H1 (cell line): Measurements from ENCODE around the gene NELL1. TPM values are rescaled to one million over a fixed set of nuclear protein-coding genes. Genes with fewer than 3 reads are reported as not detected.

Source experiments
- CTCF ChIA-PET: fragments of 300-600 bp; sonication (Branson Sonifier 250); formaldehyde crosslinking; loops from one replicate; lab custom pipeline; 2021; ENCODE audit not compliant: partially characterized antibody; lab: Charles Lee
- POLR2A ChIA-PET: fragments of 300-600 bp; sonication (Branson Sonifier 250); formaldehyde crosslinking; loops from one replicate; lab custom pipeline; 2021; ENCODE audit warnings: inconsistent platforms; ENCODE audit not compliant: partially characterized antibody; lab: Charles Lee
- DNase-seq, 2 experiments: peaks; one replicate each; pipeline versions ENCODE4 v3.0.0 to v3.0.0-alpha.2; 2010 to 2022; ENCODE audit warnings: low spot score in 2 of 2, low read depth in 1 of 2, mixed read lengths in 1 of 2
- FAIRE-seq: peaks from 2 replicates; lab custom pipeline; 2011; peaks lifted over from hg19 to GRCh38; lab: Jason Lieb, UNC
- H2AFZ ChIP-seq: 2 replicates; pipeline ENCODE4 v1.8.1; 2012; ENCODE audit warnings: low read length, inconsistent platforms
- H2AK5ac ChIP-seq: 2 replicates; pipeline ENCODE4 v1.6.1; 2013; ENCODE audit warnings: low read depth, low read length
- H2BK120ac ChIP-seq: replicated peaks from 2 replicates; pipeline ENCODE3; 2013; ENCODE audit warnings: low read depth, low read length, inconsistent platforms
- H2BK12ac ChIP-seq: 2 replicates; pipeline ENCODE4 v1.6.1; 2013; ENCODE audit warnings: low read depth, low read length
- H2BK15ac ChIP-seq: 2 replicates; pipeline ENCODE4 v1.6.1; 2013; ENCODE audit warnings: low read length
- H2BK20ac ChIP-seq: 2 replicates; pipeline ENCODE4 v1.6.1; 2013; ENCODE audit warnings: low read length
- H2BK5ac ChIP-seq: 2 replicates; pipeline ENCODE4 v1.6.1; 2013; ENCODE audit warnings: low read depth, low read length
- H3K14ac ChIP-seq: 2 replicates; pipeline ENCODE4 v1.6.1; 2013; ENCODE audit warnings: inconsistent platforms; ENCODE audit not compliant: insufficient read length
- H3K18ac ChIP-seq: 2 replicates; pipeline ENCODE4 v1.6.1; 2013; ENCODE audit warnings: low read length; ENCODE audit errors: extremely low read depth
- H3K23ac ChIP-seq: 2 replicates; pipeline ENCODE4 v1.6.1; 2013; ENCODE audit warnings: inconsistent platforms; ENCODE audit not compliant: insufficient read length
- H3K23me2 ChIP-seq: 2 replicates; pipeline ENCODE4 v1.6.1; 2013; ENCODE audit warnings: low read depth, low read length
- H3K27ac ChIP-seq: 2 replicates; pipeline ENCODE4 v1.6.1; 2011; ENCODE audit warnings: low read depth, low read length, inconsistent platforms
- H3K27me3 ChIP-seq, 4 experiments: replicated peaks in 1 of 4; 1 replicate in 1 of 4; 2 replicates in 3 of 4; pipeline versions ENCODE4 v1.6.1 to v1.8.1; 2011 to 2013; ENCODE audit warnings: low read length in 3 of 4, mild to moderate bottlenecking in 3 of 4, inconsistent platforms in 2 of 4, mixed read lengths in 2 of 4, moderate library complexity in 1 of 4; ENCODE audit not compliant: control insufficient read depth in 3 of 4, insufficient read depth in 3 of 4; ENCODE audit errors: extremely low read depth in 1 of 4
- H3K36me3 ChIP-seq, 4 experiments: 2 replicates each; pipeline versions ENCODE4 v1.6.1 to v1.8.1; 2011 to 2013; ENCODE audit warnings: mild to moderate bottlenecking in 4 of 4, low read length in 3 of 4, moderate library complexity in 2 of 4, control low read depth in 1 of 4, inconsistent platforms in 1 of 4; ENCODE audit not compliant: insufficient read depth in 4 of 4, control insufficient read depth in 2 of 4
- H3K4ac ChIP-seq: replicated peaks from 2 replicates; pipeline ENCODE3; 2013; ENCODE audit warnings: low read length, low read depth, mixed read lengths, inconsistent platforms; ENCODE audit not compliant: insufficient read length
- H3K4me1 ChIP-seq, 4 experiments: replicated peaks in 1 of 4; 1 replicate in 1 of 4; 2 replicates in 3 of 4; pipeline versions ENCODE4 v1.6.1 to v1.8.1; 2011 to 2013; ENCODE audit warnings: low read length in 3 of 4, inconsistent platforms in 2 of 4, mixed read lengths in 1 of 4; ENCODE audit not compliant: insufficient read depth in 4 of 4, control insufficient read depth in 3 of 4
- H3K4me2 ChIP-seq, 2 experiments: 2 replicates each; pipeline versions ENCODE4 v1.6.1 to v1.8.1; 2011 to 2013; ENCODE audit warnings: low read depth in 2 of 2, low read length in 2 of 2, control low read depth in 1 of 2, inconsistent platforms in 1 of 2, mild to moderate bottlenecking in 1 of 2; ENCODE audit not compliant: insufficient read depth in 1 of 2
- H3K4me3 ChIP-seq, 4 experiments: fragments of 200-600, 300-600 bp in 1 of 4; sonication (generic), shearing (Covaris generic), sonication (Bioruptor Twin) in 1 of 4; 2 replicates each; pipeline versions ENCODE4 v1.5.1 to v1.8.1; 2011 to 2016; ENCODE audit warnings: low read length in 4 of 4, low read depth in 3 of 4, control low read depth in 2 of 4, inconsistent platforms in 2 of 4, mild to moderate bottlenecking in 2 of 4, mixed read lengths in 1 of 4, moderate library complexity in 1 of 4; ENCODE audit not compliant: insufficient read depth in 2 of 4; ENCODE audit errors: extremely low read depth in 1 of 4
- H3K56ac ChIP-seq: replicated peaks from 2 replicates; pipeline ENCODE3; 2013; ENCODE audit warnings: low read depth, mild to moderate bottlenecking, mixed read lengths, low read length, inconsistent platforms; ENCODE audit not compliant: insufficient read length
- H3K79me1 ChIP-seq: 2 replicates; pipeline ENCODE4 v1.6.1; 2013; ENCODE audit warnings: low read depth, low read length, control low read depth
- H3K79me2 ChIP-seq, 2 experiments: 2 replicates each; pipeline versions ENCODE4 v1.6.1 to v1.8.1; 2012 to 2013; ENCODE audit warnings: low read length in 2 of 2, mild to moderate bottlenecking in 2 of 2, inconsistent platforms in 1 of 2; ENCODE audit not compliant: insufficient read depth in 2 of 2, control insufficient read depth in 1 of 2
- H3K9ac ChIP-seq, 4 experiments: replicated peaks in 1 of 4; 1 replicate in 1 of 4; 2 replicates in 3 of 4; pipeline versions ENCODE4 v1.6.1 to v1.8.1; 2011 to 2013; ENCODE audit warnings: low read depth in 3 of 4, low read length in 3 of 4, control low read depth in 2 of 4, mild to moderate bottlenecking in 2 of 4, moderate library complexity in 2 of 4, inconsistent platforms in 1 of 4; ENCODE audit errors: extremely low read depth in 1 of 4
- H3K9me3 ChIP-seq, 2 experiments: 2 replicates each; pipeline versions ENCODE4 v1.6.1 to v1.8.1; 2012 to 2013; ENCODE audit warnings: mild to moderate bottlenecking in 2 of 2, moderate library complexity in 2 of 2, control low read depth in 1 of 2, inconsistent platforms in 1 of 2, low read depth in 1 of 2, low read length in 1 of 2, mixed read lengths in 1 of 2; ENCODE audit not compliant: insufficient read depth in 2 of 2
- H4K20me1 ChIP-seq, 2 experiments: replicated peaks in 1 of 2; 2 replicates each; pipeline versions ENCODE3 to v1.8.1; 2011 to 2013; ENCODE audit warnings: inconsistent platforms in 2 of 2, low read length in 2 of 2, mild to moderate bottlenecking in 1 of 2; ENCODE audit not compliant: insufficient read depth in 2 of 2, control insufficient read depth in 1 of 2
- H4K5ac ChIP-seq: 2 replicates; pipeline ENCODE4 v1.6.1; 2013; ENCODE audit warnings: low read length, low read depth, mixed read lengths, inconsistent platforms; ENCODE audit not compliant: insufficient read length
- H4K8ac ChIP-seq: 2 replicates; pipeline ENCODE4 v1.8.0; 2013; ENCODE audit warnings: mild to moderate bottlenecking, moderate library complexity, low read length, inconsistent platforms; ENCODE audit not compliant: insufficient read depth; ENCODE audit errors: extremely low read depth
- H4K91ac ChIP-seq: replicated peaks from 2 replicates; pipeline ENCODE3; 2013; ENCODE audit warnings: low read length, mixed read lengths, inconsistent platforms; ENCODE audit not compliant: insufficient read length
- FOSL1 ChIP-seq: IDR thresholded peaks from 2 replicates; pipeline ENCODE4 v1.6.1; 2011; ENCODE audit warnings: mild to moderate bottlenecking, low read depth, low read length, moderate library complexity; ENCODE audit not compliant: insufficient read depth
- KDM5A ChIP-seq: fragments of 200-600 bp; IDR thresholded peaks from 2 replicates; pipeline ENCODE4 v1.7.1; 2012; ENCODE audit warnings: mild to moderate bottlenecking, low read length, inconsistent platforms, mixed read lengths
- MAFK ChIP-seq: IDR thresholded peaks from 2 replicates; pipeline ENCODE4 v1.6.1; 2012; ENCODE audit warnings: low read depth, mild to moderate bottlenecking, improper control_type of control experiment, low read length
- NANOG ChIP-seq: IDR thresholded peaks from 2 replicates; pipeline ENCODE4 v1.6.1; 2011; ENCODE audit warnings: low read length, low read depth, mild to moderate bottlenecking, inconsistent platforms; ENCODE audit not compliant: insufficient read depth, poor library complexity, severe bottlenecking
- POLR2AphosphoS5 ChIP-seq: IDR thresholded peaks from 2 replicates; pipeline ENCODE4 v1.6.1; 2011; ENCODE audit warnings: low read depth, low read length
- RAD21 ChIP-seq, 2 experiments: IDR thresholded peaks in 1 of 2; conservative IDR thresholded peaks in 1 of 2; 2 replicates each; pipeline ENCODE4 v1.6.1; 2011; ENCODE audit warnings: low read depth in 2 of 2, low read length in 2 of 2, improper control_type of control experiment in 1 of 2, inconsistent platforms in 1 of 2, mild to moderate bottlenecking in 1 of 2, moderate library complexity in 1 of 2
- TAF7 ChIP-seq: optimal IDR thresholded peaks from 2 replicates; pipeline ENCODE3; 2011; ENCODE audit warnings: low read depth, mild to moderate bottlenecking, inconsistent platforms, low read length, moderate library complexity, borderline replicate concordance
- WGBS, 2 experiments: shearing (Covaris generic) in 1 of 2; methylation state at CpG; one replicate each; pipeline versions ENCODE4 v1.1.6 to v1.1.7; 2013 to 2015; ENCODE audit warnings: low lambda C conversion rate in 2 of 2, mixed read lengths in 2 of 2, inconsistent platforms in 1 of 2, low coverage in 1 of 2, missing lambda C conversion rate in 1 of 2; ENCODE audit not compliant: insufficient replicate concordance in 2 of 2, insufficient coverage in 1 of 2, insufficient read length in 1 of 2; ENCODE audit errors: extremely low coverage in 1 of 2, missing lambda C conversion rate in 1 of 2; 5-methylcytosine and 5-hydroxymethylcytosine counted together
- polyA plus RNA-seq, 7 experiments: library from polyadenylated mRNA; depleted of rRNA in 3 of 7; stranded (reverse) in 5 of 7; unstranded in 2 of 7; fragments of >200 nt in 5 of 7; fragments of 200-250 nt in 2 of 7; gene quantifications; 1 replicate in 5 of 7; 2 replicates in 1 of 7; 4 replicates in 1 of 7; pipeline versions ENCODE4 v1.2.1 to v1.2.3, GENCODE V29; 2011 to 2013; ENCODE audit warnings: missing spikeins in 2 of 7, mixed read lengths in 2 of 7
- total RNA-seq: library from RNA; stranded (reverse); fragmentation: NEBNext Ultra II Directional; extraction: Animal tissue kit (Norgen Biotek cat#: 25700); gene quantifications from 2 replicates; pipeline ENCODE4 v1.2.1, GENCODE V29; 2021

NELL1 gene
- total and polyA plus RNA-seq, 2 of the 8 experiments (the other 6 are each of a cell fraction or from before 2014, with no cell fraction given) = 0.21 TPM; not detected in 1

GRCh38 chr11:20715464-20715863 is 46.1 kb downstream of the NELL1 start:
- Histone ChIP-seq H3K4me2 (no peak overlapping the region), H4K20me1 (no peaks in the 10 kb centered on the region), H3K9ac (no peak overlapping the region), H2BK5ac (no peak overlapping the region), H2BK12ac (no peak overlapping the region), H4K8ac (no peak overlapping the region), H3K79me1 (no peaks in the 10 kb centered on the region), H2AFZ (no peak overlapping the region), H3K18ac (no peak overlapping the region), H3K27me3 (no peaks in the 10 kb centered on the region), H3K9me3 (no peaks in the 10 kb centered on the region), H4K5ac (no peak overlapping the region), H2BK20ac (no peak overlapping the region), H3K23ac (no peak overlapping the region), H3K27ac (no peak overlapping the region), H3K36me3 (no peaks in the 10 kb centered on the region), H4K91ac (no peak overlapping the region), H3K4me1 (no peaks in the 10 kb centered on the region), H3K14ac (no peak overlapping the region), H3K56ac (no peak overlapping the region), H3K79me2 (no peaks in the 10 kb centered on the region), H3K4ac (no peak overlapping the region), H2AK5ac (no peak overlapping the region), H2BK15ac (no peak overlapping the region), H3K4me3 (no peak overlapping the region), H2BK120ac (no peak overlapping the region), H3K23me2 (no peaks in the 10 kb centered on the region)
- ChIA-PET CTCF (interaction anchor here (0.7 to 1.2 kb wide), 2 partner anchors 23 to 40 kb away, joined by 3 read pairs; no protein-coding TSS in a partner anchor), POLR2A (interaction anchor here (0.7 kb wide), 1 partner anchor 14 kb away, joined by 3 read pairs; no protein-coding TSS in a partner anchor)
- no peak for FAIRE-seq
- DNase-seq = no peak
- TF ChIP-seq MAFK (no peak), NANOG (no peak), POLR2AphosphoS5 (no peak), TAF7 (no peak), RAD21 (IDR thresholded peaks at IDR 0.05 in 1 of 2, conservative IDR thresholded peaks at IDR 0.05 in 1 of 2; ENCODE audit: low read depth in 2 of 2, low read length in 2 of 2) (no peak), KDM5A (no peak), FOSL1 (no peak)
- WGBS, 2 experiments = 89% methylated on average over 1 of the region's 1 CpG; no CpG with 5 or more reads in 1 of the 2 experiments
